NCI-H526 (cell line): ENCODE measurements around the gene SH3PXD2A.

Experiments used
- DNase-seq, 2 experiments: peaks; one replicate each; lab custom pipeline; 2025; lab: John Stamatoyannopoulos, UW

Gene SH3PXD2A

DNA sequence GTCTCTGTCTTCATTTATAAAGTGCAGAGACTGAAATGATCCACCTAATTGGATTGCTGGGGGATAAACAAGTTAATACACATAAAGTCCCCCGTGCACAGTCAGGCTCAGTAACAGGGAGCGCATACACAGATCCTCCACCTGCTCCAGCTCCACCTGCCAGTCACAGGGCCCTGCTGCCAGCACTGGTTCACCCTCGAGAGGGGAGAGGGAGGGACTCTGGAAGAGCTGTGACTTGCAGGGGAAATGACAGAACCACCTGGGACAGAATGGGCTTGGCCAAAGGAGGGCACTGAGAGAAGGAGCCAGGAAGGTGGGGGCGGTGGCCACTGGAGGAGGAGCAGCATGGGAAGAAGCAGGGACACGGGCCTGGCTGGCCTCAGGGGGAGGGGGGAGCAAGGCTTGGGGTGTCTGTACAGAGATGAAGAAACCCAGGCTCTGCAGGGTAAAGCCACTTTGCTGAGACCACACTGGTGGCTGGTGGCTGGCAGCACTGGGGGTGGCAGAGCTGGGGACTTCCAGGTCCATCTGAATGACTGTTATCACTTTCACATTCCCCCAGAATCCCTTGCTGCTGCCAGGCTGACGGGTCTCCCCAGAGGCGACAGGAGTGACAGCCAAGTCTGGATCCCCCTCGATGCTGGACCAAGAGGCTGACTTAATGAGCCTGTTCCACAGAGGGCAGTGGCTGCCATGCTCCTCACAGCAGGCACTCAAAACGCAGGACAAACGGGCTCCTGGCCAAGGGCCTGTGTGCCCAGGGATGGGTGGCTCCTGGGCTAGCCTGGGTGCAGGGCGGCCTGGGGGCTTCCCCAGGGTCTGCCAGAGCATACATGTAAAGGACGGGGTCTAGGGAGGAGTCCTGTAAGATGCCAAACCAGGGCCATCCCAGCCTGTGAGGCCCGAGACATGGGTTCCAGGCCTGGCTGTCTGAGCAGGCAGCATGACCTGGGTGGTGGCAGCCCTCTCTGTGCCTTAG lies 151.1 kb downstream of the SH3PXD2A start:
- no peak for DNase-seq

DNA sequence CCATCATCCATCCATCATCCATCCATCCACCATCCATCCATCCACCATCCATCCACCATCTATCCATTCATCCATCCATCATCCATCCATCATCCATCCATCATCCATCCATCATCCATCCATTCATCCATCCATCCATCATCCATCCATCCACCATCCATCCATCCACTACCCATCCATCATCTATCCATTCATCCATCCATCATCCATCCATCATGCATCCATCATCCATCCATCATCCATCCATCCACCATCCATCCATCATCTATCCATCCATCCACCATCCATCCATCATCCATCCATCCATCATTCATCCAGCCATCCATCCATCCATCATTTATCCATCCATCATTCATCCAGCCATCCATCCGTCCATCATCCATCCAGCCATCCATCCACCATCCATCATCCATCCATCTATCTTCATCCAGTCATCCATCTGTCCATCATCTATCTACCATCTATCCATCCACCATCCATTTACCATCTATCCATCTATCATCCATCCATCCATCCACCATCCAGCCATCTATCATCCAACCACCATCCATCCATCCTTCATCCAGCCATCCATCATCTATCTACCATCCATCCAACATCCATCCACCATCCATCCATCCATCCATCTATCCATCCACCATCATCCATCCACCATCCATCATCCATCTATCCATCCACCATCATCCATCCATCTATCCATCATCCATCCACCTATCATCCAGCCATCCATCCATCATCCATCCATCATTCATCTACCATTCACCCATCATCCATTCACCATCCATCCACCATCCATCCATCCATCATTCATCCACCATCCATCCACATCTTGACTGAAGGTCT lies 153.8 kb downstream of the SH3PXD2A start:
- DNase-seq, result no peak

DNA sequence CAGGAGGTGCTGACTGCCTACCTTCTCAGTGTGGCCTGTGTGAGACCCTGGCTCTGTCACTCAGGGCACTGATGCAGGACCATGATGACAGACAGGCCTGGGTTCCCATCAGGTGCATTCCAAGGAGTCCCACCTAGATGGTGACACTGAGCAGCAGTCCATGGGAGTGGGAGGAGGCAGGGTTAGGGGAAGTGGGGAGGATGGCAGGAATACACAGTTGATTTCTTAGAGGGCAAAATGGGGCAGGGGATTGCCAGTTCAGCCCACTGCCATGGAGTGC lies 155.0 kb downstream of the SH3PXD2A start:
- no peak for DNase-seq

DNA sequence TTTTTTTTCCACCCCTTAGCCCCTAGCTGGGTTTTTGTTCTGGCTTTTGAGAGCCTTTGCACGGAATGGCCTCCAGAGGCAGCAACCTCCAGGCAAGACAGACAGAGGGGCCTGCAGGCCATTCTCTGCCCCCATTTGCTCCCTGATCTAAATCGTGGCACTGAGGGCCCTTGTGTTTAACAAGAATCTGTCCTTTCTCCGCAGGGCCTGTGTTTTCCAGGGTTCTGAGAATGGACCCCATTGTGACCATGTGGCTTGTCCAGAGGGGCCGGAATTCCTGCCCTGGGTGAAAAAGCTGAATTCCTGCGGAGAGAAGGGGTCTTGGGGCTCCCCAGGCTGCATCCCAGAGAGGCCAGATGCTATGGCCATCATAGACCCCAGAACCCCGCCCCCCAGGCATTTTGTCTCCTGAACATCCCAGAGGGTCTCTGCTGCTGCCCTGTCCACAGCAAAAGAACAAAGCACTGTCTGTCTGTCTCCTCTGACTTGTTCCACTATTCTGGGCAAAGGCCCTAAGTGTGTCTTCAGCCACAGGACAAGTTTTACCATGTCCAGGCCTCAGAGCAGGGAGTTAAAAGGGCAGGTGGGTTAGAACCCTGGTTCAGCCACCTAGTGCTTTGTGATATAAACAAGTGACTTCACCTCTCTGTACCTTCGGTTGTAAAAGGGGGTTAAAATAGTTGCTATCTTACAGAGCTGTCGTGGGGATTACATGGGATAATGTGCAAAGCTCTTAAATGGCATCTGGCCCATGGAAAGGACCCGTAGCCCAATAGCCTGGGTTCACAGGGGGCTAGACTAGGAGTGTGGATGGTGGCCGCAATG lies 155.6 kb downstream of the SH3PXD2A start:
- DNase-seq, result no peak

DNA sequence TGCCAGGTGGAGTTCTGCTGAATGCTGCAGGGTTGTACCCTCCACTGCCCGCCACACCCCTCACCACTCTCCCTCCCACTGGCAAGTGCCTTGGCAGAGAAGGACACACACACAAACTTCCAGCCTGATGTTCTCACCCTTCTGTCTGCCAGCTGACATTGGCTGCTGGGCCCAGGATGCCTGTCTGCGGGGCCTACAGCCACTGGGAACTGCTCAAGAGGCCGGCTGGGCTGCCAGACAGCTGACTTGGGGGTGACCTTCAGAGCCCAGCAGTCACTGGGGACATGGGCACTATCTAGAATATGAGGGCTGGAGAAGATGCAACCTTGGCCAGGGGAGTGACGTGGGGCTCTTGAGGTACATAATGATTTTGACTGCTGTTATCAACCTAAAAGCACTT lies 157.1 kb downstream of the SH3PXD2A start:
- DNase-seq, result no peak

DNA sequence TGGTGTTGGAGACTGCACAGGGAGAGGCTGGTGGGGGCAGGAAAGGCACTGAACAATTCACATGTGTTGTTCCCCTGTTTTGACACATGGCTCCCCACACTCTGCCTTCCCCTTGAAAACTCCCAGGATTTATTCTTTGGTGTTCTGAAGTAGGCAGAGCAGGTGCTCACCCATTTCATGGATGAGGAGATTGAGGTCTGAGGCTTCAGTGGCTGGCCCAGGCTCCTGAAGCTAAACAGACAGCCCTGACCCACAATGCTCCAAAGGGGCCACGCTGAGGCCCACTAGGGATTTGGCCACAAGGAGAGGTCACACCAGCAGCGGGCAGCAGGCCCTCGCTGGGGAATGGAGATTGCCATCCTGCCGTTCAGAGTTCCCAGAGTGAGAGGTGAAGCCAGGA lies 157.6 kb downstream of the SH3PXD2A start:
- no peak for DNase-seq

DNA sequence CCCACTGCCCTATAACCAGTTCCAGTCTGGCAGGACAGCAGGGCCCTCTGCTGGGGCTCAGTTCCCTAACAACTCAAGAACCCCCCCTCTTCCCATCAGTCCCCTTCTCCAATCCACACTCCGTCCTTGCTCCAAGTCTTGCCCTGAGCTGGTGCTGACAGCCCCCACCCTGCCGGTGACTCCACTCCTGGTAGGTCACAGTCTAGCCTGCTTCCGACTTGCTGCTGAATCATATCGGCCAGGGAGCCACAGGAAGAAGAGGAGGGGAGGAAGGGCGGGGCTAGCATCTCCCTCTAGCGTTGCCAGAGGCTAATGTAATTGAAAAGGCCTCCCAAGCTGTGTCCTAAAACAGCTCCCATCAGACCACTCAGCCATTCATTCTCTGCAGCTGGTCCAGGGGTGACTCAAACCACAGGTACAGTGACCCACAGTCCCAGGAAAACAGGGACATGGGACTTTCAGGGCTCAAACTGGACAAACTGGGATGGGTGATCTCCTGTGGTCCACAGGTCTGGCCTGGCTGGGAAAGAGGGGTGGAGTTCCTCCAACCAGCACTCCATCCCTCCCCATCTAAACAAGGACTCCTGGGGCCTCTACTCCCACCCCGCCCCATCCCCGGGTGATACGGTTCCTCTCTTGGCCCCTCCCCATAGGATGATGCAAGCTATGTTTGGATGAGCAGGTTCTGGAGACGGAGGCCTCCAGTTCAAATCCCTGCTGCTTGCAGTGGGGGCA lies 158.8 kb downstream of the SH3PXD2A start:
- DNase-seq, result no peak

DNA sequence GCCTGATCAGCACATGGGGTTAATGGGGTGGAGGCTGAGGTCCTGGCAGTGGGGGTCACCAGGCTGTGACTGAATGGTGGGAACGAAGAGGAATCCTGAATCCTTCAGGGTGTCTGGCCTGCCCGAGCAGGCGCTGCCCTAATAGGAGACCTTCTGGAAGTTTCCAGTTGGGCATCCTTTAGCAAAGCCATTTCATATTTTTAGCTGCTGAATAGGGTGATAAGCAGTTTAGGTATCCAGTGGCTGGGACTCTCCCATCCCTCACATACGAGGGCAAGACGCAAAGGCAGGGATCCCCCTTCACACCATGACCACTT lies 159.3 kb downstream of the SH3PXD2A start:
- DNase-seq, result no peak

DNA sequence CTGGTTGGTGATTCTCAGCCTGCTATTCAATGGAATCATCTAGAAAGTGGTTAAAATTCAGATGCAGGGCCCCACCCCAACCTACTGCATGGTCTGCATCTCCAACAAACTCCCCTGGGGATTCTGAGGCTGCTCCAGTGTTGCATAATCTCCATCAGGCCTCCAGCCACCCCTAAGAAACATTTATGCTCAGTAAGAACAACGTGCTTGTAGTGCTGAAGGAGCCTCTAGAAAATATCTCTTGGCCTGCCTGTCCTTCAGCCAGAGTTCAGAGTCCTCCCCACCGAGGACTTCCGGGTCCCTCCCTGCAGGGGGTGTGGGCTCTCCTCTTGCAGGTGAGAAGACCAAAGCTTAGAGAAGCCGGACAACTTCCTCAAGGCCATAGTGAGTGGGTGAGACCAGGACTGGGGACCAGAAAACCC lies 159.8 kb downstream of the SH3PXD2A start:
- no peak for DNase-seq

DNA sequence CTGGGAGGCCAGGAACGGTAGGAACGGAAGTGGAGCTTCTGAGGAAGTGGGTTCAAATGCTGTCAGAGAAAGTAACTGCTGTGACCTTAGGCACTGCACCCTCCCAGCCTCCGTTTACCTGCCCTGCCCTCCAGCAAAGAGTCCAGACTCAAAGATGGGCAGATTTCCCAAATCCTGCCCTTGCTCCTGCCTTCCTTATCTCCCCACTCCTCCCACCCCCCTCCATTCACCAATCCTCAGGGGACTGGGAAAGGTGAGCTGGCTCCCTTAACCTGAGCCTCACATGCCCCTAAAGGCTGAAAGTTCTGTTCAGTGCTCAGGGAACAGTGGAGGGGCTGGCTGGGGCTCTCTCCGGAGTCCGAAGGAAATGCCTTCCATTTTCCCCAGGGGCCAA lies 161.6 kb downstream of the SH3PXD2A start:
- DNase-seq, result no peak

DNA sequence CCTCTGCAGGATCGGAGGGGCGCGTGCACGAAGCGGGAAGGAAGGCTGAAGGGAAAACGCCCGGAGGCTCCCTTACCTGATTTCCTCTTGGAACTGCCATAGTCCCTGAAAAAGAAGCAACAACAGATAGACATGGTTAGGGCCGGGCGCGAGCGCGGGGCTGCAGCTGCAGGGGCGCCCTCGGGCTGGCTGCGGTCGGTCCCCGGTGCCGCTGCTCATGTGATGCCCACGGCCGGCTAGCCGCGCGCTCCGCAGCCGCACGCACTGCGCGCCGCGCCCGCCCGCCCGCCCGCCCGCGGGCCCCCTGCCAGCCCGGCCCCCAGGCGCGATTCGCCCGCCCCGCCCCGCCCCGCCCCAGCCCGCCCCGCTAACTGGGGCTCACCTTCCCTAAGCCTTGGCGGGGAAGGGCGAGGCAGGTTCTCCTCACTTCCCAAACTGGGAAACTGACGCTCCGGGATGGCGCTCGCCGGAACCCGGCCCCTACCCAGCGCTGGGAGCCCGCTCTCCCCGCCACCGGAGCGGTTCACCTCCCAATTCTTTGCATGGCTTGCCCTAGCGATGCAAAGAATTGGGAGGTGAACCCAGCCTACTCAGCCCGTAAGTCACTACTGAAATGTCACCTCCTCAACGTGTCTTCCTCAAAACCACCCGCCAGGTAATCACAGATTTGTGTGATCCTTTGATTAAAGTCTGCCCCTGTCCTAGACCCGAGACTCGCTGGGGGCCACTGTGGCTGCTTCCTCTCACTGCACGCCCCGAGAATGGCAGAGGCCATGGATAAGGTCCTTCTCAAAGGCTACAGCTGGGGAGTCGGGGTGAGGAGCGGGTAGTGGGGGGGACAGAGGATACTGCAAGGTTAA lies 162.2 kb downstream of the SH3PXD2A start:
- peak in 1 of 2 experiments; percentile 32 for DNase-seq

DNA sequence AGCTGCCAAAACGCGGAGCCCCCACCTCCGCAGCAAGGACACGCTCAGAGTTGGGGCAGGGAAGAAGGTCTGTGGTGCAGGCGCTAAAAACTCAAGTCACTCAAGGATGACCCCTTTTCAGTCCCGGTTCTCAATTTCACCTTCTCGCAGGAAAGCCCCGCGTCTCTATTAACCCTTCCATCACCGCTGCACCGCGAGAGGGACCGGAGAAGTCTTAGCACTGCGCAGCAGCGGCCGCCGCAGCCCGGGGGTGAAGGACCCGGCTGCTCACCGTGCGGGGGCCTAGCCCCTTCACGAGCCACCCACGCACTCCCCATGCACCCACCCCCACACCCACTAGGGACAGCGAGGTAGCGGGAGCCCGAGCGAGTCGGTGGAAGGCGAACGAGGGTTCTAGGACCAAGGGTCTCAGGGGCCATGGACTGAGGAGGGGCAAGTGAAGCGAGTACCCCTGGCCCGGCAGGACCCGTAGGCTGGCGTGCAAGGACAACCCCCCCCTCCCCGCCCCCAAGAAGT lies 162.9 kb downstream of the SH3PXD2A start:
- DNase-seq, result no peak

DNA sequence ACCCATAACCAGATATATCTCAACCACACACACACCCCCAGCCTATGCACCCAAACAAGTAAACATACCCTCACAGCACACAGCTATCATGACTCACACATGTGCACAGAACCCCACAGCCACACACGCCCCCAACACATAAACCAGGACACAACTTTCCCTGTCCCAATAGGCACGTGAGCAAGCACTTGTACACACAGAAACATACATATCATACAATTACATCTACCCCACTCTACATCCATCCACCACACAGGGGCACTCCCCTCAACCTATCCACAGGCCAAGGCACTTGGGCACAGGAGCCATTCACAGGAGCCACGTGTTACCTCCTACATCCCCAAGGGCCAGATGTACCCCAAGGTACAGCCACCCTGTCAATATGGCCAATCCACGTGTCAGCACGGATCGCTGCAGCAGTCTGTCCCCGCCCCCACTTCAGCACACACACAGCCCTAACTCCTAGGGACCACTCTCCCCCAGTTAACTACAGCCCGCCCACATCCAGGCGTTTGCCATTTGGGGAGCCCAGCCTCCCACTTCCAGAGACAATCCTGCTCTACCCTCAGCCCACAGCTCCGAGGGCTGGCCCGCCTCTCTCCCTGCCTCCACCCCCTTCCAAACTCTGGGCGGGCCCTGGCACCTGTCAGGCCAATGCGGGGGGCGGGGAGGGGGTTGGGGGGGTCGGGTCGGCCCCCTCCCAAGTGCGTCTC lies 163.5 kb downstream of the SH3PXD2A start:
- no peak for DNase-seq

DNA sequence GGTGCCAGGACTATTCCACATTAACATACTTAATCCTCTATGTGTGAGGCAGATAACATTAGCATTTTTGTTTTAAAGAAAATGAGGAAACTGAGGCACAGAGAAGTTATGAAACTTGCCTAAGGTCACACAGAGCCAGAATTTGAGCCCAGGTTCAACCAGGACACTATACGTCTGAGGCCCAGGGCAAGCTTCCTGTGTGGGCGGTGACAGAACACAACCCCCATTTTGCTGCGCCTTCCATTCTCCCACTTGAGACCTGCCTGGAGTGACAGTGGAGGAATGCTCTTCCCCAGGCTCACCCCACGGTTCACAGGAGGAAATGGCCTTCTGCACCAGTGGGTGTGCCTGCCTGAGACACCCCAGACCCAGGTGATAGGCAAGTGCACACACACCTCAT lies 164.1 kb downstream of the SH3PXD2A start:
- no peak for DNase-seq

DNA sequence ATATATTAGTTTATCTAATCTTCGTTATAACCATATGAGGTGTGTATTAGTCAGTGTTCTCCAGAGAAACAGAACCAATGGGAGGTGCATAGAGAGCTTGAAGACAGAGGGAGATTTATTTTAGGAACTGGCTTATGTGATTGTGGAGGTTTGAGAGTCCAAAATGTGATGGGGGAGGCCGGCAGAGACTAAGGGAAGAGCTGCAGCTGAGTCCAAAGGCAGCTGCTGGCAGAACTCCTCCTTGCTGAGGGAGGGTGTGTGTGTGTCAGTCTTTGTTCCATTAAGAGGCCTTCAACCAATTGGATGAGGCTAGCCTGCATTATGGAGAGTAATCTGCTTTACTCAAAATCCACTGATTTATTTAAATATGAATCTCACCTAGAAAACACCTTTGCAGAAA lies 165.1 kb downstream of the SH3PXD2A start:
- DNase-seq, result no peak

DNA sequence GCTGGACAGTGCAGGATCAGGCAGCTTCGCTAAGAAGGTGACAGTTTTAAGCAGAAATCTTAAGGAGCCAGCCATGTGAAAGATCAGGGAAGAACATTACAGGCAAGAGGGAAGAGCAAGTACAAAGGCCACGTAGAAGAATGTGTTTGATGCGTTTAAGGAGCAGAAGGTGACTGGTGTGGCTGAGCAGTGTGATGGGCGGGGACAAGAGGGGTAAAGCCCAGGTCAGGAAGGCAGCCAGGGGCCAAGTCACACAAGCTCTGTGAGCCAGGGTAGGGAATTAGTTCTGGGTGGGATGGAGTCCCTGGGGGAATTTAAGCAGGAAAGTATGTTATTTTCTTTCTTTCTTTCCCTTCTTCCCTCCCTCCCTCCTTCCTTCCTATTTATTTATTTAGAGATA lies 166.9 kb downstream of the SH3PXD2A start:
- no peak for DNase-seq

DNA sequence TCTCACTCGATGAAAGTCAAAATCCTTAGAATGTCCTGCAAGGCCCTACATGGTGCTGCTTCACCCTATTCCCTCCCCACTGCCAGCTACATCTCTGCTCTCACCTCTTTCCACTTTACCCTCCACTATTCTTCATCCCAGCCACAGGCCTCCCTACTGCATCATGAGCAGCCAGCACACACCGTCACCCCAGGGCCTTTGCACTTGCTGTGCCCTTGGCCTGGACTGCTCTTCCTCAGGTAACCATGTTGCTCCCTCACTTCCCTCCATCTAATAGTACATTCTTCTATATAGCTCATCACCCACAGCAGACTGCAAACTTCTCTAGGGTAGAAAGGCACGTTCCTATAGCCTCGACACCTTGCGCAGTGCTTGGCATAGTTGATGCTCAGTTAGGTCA lies 167.7 kb downstream of the SH3PXD2A start:
- no peak for DNase-seq

DNA sequence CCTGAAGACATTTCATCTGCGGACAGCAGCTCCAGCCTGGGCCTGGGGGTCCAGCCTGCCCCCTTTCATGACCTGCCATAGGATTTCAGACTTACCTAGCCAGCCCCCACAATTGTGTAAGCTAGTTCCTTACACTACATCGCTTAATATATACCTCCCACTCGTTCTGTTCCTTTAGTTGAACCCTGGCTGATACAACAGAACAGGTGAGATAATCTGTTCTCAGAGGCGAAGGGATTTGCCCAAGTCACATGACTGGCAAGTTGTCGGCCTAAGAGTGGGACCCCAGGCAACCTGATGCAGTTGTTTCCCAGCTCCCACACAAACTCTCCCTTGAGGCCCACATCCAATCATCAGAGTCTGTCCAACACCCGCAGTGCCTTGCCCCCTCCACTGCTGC lies 168.2 kb downstream of the SH3PXD2A start:
- DNase-seq, result no peak

DNA sequence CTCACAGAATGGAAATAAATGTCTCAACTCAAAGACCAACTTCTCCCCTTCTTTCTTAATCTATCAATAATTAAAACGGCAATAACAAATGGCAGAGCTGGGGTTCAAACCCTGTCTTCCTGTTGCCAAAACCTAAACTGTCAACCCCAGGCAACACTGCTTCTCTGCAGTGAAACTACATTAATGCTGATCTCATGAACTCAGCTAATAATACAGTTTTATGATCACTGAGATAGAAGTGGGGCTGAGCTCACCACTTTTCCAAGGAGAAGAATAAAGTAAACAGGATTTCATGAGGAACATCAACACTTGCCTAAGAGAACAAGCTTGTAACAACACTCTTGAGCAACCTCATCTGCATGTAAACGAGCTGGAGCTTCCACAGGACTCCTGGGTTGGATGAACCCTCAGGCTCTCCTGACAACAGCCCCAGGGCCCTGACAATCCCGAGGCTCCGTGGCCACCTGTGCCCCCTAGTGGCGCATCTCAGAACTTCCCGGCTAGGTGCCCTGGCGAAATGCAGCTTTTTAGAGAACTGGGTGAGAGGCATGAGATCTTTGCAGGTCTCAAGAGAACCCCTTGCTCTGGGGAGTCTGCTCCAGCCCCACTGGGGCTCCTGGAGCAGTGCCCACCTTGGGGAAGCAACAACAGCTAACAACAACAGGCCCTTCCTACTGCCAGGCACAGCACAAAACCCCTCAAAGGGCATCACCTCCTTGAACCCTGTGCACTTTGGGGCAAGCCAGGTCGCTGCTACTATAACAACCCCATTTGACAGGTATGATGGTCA lies 169.3 kb downstream of the SH3PXD2A start:
- DNase-seq, result peak in 1 of 2 experiments; percentile 53
